Endodermal cell (in vitro differentiated cells): ENCODE data around the gene SFTPB. TPM values are rescaled to one million over a fixed set of nuclear protein-coding genes. Genes with fewer than 3 reads are reported as not detected.

Experiments used
- DNase-seq: peaks from one replicate; pipeline ENCODE4 v3.0.0-alpha.2; 2017
- H3K27ac ChIP-seq: 2 replicates; pipeline ENCODE4 v1.5.1; 2013; ENCODE audit warnings: mild to moderate bottlenecking, low read depth, low read length, moderate library complexity
- H3K27me3 ChIP-seq: 2 replicates; pipeline ENCODE4 v1.6.1; 2013; ENCODE audit warnings: mild to moderate bottlenecking, low read length, moderate library complexity; ENCODE audit not compliant: insufficient read depth, control insufficient read depth, poor library complexity, severe bottlenecking
- H3K36me3 ChIP-seq: 2 replicates; pipeline ENCODE4 v1.7.0; 2013; ENCODE audit warnings: mild to moderate bottlenecking, low read length, moderate library complexity; ENCODE audit not compliant: control insufficient read depth, insufficient read depth
- H3K4me1 ChIP-seq: one replicate; pipeline ENCODE4 v1.7.0; 2013; ENCODE audit warnings: low read length; ENCODE audit not compliant: control insufficient read depth, insufficient read depth
- H3K4me3 ChIP-seq: 2 replicates; pipeline ENCODE4 v1.5.1; 2013; ENCODE audit warnings: mild to moderate bottlenecking, low read length, moderate library complexity
- H3K9ac ChIP-seq: 2 replicates; pipeline ENCODE4 v1.6.1; 2013; ENCODE audit warnings: mild to moderate bottlenecking, low read length, moderate library complexity; ENCODE audit not compliant: poor library complexity, severe bottlenecking; ENCODE audit errors: extremely low read depth
- H3K9me3 ChIP-seq: 2 replicates; pipeline ENCODE4 v1.6.1; 2013; ENCODE audit warnings: mild to moderate bottlenecking, low read length, moderate library complexity; ENCODE audit not compliant: control insufficient read depth
- H3K27ac Mint-ChIP-seq: 2 replicates; pipeline ENCODE4 v1.8.0; 2020; ENCODE audit warnings: mixed read lengths
- H3K27me3 Mint-ChIP-seq: 2 replicates; pipeline ENCODE4 v1.8.0; 2021; ENCODE audit warnings: mild to moderate bottlenecking, mixed read lengths; ENCODE audit not compliant: insufficient read depth
- H3K36me3 Mint-ChIP-seq: 2 replicates; pipeline ENCODE4 v1.8.0; 2020; ENCODE audit warnings: low read depth, mixed read lengths
- H3K4me1 Mint-ChIP-seq: 2 replicates; pipeline ENCODE4 v1.8.0; 2020; ENCODE audit warnings: mixed read lengths
- H3K4me3 Mint-ChIP-seq: 2 replicates; pipeline ENCODE4 v1.8.0; 2020; ENCODE audit warnings: mild to moderate bottlenecking, moderate library complexity, mixed read lengths
- H3K9me3 Mint-ChIP-seq: 2 replicates; pipeline ENCODE4 v1.8.0; 2020; ENCODE audit warnings: mild to moderate bottlenecking, mixed read lengths
- CTCF ChIP-seq: fragments of 200-600 bp; sonication (generic); conservative IDR thresholded peaks from 2 replicates; pipeline ENCODE4 v1.5.0; 2021; ENCODE audit warnings: antibody characterized with exemption, mild to moderate bottlenecking
- WGBS, 2 experiments: methylation state at CpG; one replicate each; pipeline versions ENCODE4 v1.1.5 to v1.1.7; 2013; ENCODE audit warnings: missing lambda C conversion rate in 2 of 2, mixed read lengths in 1 of 2; ENCODE audit not compliant: insufficient coverage in 1 of 2, insufficient read length in 1 of 2; 5-methylcytosine and 5-hydroxymethylcytosine counted together
- total RNA-seq, 2 donors: library from RNA; stranded (reverse); fragmentation: NEBNext Ultra II Directional in 1 of 2; extraction: Animal tissue kit (Norgen Biotek cat#: 25700) in 1 of 2; gene quantifications; 2 replicates in 1 of 2; 3 replicates in 1 of 2; pipeline ENCODE4 v1.2.1, GENCODE V29; 2021

Gene SFTPB
- total RNA-seq, 2 donors from 2014 or later: not detected

GRCh38 chr2:85705680-85706039, 37.7 kb upstream of the SFTPB start:
- no peaks in the 10 kb centered on the region for H3K9me3 Mint-ChIP-seq
- peaks cover 13% of the 10 kb centered on the region for H3K4me1 ChIP-seq
- 91 to 94% methylated on average over 2 of the region's 2 CpGs for WGBS, 2 experiments
- H3K27ac ChIP-seq: no peak overlapping the region
- no peaks in the 10 kb centered on the region for H3K36me3 ChIP-seq
- DNase-seq: no peak
- H3K36me3 Mint-ChIP-seq: no peaks in the 10 kb centered on the region
- H3K4me3 ChIP-seq: no peak overlapping the region
- H3K9me3 ChIP-seq: no peaks in the 10 kb centered on the region
- H3K4me3 Mint-ChIP-seq: no peak overlapping the region
- no peak overlapping the region for H3K9ac ChIP-seq
- peaks cover 25% of the 10 kb centered on the region for H3K4me1 Mint-ChIP-seq
- H3K27ac Mint-ChIP-seq: no peak overlapping the region
- TF ChIP-seq CTCF: no peak
- peaks cover 12% of the 10 kb centered on the region for H3K27me3 Mint-ChIP-seq
- no peaks in the 10 kb centered on the region for H3K27me3 ChIP-seq

- peaks cover 12% of the 10 kb centered on the region for H3K27me3 Mint-ChIP-seq
- H3K27me3 ChIP-seq: no peaks in the 10 kb centered on the region
- DNase-seq: no peak
- peaks cover 6% of the 10 kb centered on the region for H3K4me1 ChIP-seq
- WGBS, 2 experiments: 77 to 90% methylated on average over 6 to 8 of the region's 8 CpGs
- H3K27ac Mint-ChIP-seq: no peak overlapping the region
- no peak overlapping the region for H3K4me3 Mint-ChIP-seq
- H3K9ac ChIP-seq: no peak overlapping the region
- no peak overlapping the region for H3K4me3 ChIP-seq
- no peak for TF ChIP-seq CTCF
- H3K9me3 Mint-ChIP-seq: no peaks in the 10 kb centered on the region
- no peaks in the 10 kb centered on the region for H3K9me3 ChIP-seq
- no peaks in the 10 kb centered on the region for H3K36me3 ChIP-seq
- peaks cover 19% of the 10 kb centered on the region for H3K4me1 Mint-ChIP-seq
- no peaks in the 10 kb centered on the region for H3K36me3 Mint-ChIP-seq
- H3K27ac ChIP-seq: no peak overlapping the region
These were observed 37.0 kb upstream of the SFTPB start for GRCh38 chr2:85704800-85705679.

GRCh38 chr2:85704038-85704437, 36.0 kb upstream of the SFTPB start:
- Histone ChIP-seq H3K4me1 (peaks cover 3% of the 10 kb centered on the region), H3K27me3 (no peaks in the 10 kb centered on the region), H3K4me3 (no peak overlapping the region), H3K27ac (no peak overlapping the region), H3K9ac (no peak overlapping the region), H3K9me3 (no peaks in the 10 kb centered on the region), H3K36me3 (no peaks in the 10 kb centered on the region)
- DNase-seq: no peak
- Mint-ChIP-seq H3K27me3 (peaks cover 13% of the 10 kb centered on the region), H3K27ac (no peak overlapping the region), H3K9me3 (no peaks in the 10 kb centered on the region), H3K4me1 (peaks cover 18% of the 10 kb centered on the region), H3K36me3 (no peaks in the 10 kb centered on the region), H3K4me3 (no peak overlapping the region)
- 92% methylated on average over 3 of the region's 3 CpGs; no CpG with 5 or more reads in 1 of the 2 experiments for WGBS, 2 experiments
- TF ChIP-seq CTCF: no peak
